NB4 (cell line): Measurements from ENCODE around the gene HDAC5.

Source experiments
- CTCF ChIP-seq: IDR thresholded peaks from one replicate; pipeline ENCODE4 v1.5.1; 2012; ENCODE audit warnings: low read depth, low read length
- MAX ChIP-seq: IDR thresholded peaks from 2 replicates; pipeline ENCODE4 v1.6.1; 2011; ENCODE audit warnings: low read depth, low read length

- TF ChIP-seq CTCF (no peak), MAX (no peak)
These were observed 4.9 kb downstream of the HDAC5 start for GRCh38 chr17:44118427-44119050.
